IPS-11a (cell line): Measurements from ENCODE around the gene OR10H4.
"Not testable (repeated sequence)": the region's sequence is repeated elsewhere in the genome, so short reads cannot be mapped to it uniquely, and the experiment has no call there.

ENCODE experiments used
- H3K4me3 ChIP-seq: one replicate; pipeline ENCODE4 v1.5.1; 2013; ENCODE audit warnings: low read depth, low read length, control low read depth

OR10H4 gene

DNA sequence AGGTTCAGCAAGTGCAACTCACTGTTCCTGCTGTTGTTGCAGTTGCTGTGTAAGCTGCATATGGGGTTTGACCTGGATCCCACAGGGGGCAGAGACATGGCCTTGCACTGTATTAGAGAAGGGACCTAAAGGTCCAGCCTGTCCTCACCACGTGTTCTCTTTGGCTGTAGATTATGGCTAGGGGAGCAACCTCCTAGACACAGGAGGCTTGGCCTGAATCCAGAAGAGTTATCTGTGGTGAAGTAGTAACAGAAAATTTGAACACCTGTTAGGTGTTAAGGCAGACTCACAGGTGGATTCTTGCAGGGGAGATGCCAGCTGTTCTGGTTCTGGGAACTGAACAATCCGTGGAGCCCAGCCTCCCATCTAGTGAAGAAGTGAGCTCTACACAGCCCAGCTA lies 11.0 kb upstream of the OR10H4 start:
- H3K4me3 ChIP-seq = no peak overlapping the region

- no peak overlapping the region for H3K4me3 ChIP-seq
Measured at GRCh38 chr19:15944401-15944800, 4.4 kb upstream of the OR10H4 start.

- H3K4me3 ChIP-seq = no peak overlapping the region
Measured at GRCh38 chr19:15945301-15945700, 3.5 kb upstream of the OR10H4 start.

GRCh38 chr19:15954820-15955219 lies 6.0 kb downstream of the OR10H4 start:
- no peak overlapping the region for H3K4me3 ChIP-seq

GRCh38 chr19:15962319-15962718 lies 13.5 kb downstream of the OR10H4 start:
- no peak overlapping the region for H3K4me3 ChIP-seq

- H3K4me3 ChIP-seq = no peak overlapping the region
Measured at GRCh38 chr19:15964231-15964630, 15.4 kb downstream of the OR10H4 start.

GRCh38 chr19:15971224-15971780 lies 22.5 kb downstream of the OR10H4 start:
- no peak overlapping the region for H3K4me3 ChIP-seq

GRCh38 chr19:15972043-15972442 lies 23.2 kb downstream of the OR10H4 start:
- not testable (repeated sequence) for H3K4me3 ChIP-seq

GRCh38 chr19:15974856-15975255 lies 26.0 kb downstream of the OR10H4 start:
- H3K4me3 ChIP-seq = no peak overlapping the region

GRCh38 chr19:15976836-15977689 lies 28.3 kb downstream of the OR10H4 start:
- H3K4me3 ChIP-seq = no peak overlapping the region

DNA sequence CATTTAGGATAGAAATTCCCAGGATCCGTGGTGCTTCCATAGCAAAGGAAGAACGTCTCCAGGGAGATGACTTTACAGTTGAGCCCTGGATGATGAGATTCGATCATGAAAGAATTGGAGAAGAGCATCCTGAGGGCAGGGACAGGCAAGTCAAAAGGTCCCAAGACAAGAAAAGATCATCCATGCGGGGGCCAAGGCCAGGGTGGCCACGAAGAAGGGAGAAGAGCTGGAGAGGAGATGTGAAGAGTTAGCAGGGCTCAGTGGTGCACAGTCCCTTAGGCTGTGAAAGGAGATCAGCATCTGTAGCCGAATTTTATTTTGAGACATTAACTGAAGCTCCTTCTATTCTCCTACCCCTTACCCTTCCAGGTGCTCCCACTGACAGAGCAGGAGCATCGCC lies 28.9 kb downstream of the OR10H4 start:
- no peak overlapping the region for H3K4me3 ChIP-seq

- H3K4me3 ChIP-seq = no peak overlapping the region
Measured at GRCh38 chr19:15979293-15979692, 30.5 kb downstream of the OR10H4 start.

DNA sequence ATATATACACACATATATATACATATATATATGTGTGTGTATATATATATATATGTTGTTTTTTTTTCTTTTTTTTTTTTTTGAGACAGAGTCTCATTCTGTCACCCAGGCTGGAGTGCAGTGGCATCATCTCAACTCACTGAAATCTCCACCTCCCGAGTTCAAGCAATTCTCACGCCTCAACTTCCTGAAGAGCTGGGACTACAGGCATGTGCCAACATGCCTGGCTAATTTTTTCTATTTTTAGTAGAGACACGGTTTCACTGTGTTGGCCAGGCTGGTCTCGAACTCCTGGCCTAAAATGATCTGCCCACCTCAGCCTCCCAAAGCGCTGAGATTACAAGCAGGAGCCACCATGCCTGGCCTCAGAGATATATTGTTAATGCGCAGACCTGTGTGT lies 37.0 kb downstream of the OR10H4 start:
- not testable (repeated sequence) for H3K4me3 ChIP-seq

DNA sequence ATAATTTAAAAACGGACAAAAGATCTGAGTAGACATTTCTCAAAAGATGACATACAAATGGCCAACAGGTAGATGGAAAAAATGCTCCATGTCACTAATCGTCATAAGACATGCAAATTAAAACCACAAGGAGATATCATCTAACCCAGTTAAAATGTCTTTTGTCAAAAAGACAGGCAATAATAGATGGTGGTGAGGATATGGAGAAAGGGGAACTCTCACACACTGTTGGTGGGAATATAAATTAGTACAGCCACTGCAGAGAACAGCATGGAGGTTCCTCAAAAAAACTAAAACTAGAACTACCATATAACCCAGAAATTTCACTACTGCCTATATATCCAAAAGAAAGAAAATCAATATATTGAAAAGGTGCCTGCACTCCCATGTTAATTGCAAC lies 37.9 kb downstream of the OR10H4 start:
- H3K4me3 ChIP-seq = no peak overlapping the region

GRCh38 chr19:15989889-15990288 lies 41.1 kb downstream of the OR10H4 start:
- H3K4me3 ChIP-seq = no peak overlapping the region

- H3K4me3 ChIP-seq = no peak overlapping the region
Measured at GRCh38 chr19:15991602-15992001, 42.8 kb downstream of the OR10H4 start.

DNA sequence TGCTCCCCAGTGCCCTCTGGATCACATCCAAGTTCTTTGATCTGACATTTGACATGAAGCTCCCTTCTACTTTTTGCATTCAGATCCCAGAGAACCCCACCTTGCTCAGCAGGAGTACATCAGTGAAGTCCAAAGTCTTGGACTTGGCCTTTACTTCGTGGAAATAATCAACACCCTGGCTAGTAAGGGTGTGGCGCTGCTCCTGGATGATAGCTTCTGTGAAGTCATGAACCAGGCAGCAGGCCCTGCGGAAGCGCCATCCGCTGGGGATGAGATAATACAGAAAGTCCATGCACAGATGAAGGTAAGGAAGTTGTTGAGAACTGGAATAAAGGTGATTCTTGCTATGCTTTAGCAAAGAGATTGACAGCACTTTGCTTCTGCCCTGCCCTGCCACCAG lies 43.2 kb downstream of the OR10H4 start:
- H3K4me3 ChIP-seq = no peak overlapping the region

GRCh38 chr19:15995536-15995935 lies 46.7 kb downstream of the OR10H4 start:
- no peak overlapping the region for H3K4me3 ChIP-seq

DNA sequence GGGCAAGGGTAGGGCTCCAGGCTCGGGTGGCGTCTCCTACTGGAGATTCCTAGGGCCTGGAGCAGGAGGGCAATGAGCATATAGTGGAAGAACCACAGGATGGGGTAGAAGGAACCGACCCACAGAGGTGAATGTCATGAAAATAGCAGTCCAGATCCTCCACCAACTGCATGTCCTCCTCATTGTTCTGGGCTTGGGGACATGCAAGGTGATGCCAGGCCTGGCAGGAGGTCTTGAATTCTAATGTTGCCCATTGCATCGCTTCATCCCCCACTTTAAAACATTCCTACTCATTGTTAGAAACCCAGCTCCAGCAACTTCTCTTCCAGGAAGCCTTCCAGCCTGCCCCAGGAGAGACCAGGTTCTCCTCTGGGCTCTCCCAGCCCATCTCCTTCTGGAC lies 49.4 kb downstream of the OR10H4 start:
- no peak overlapping the region for H3K4me3 ChIP-seq
